HG03108 (cell line): ENCODE measurements around the gene C6orf15.

Experiments
- ATAC-seq: cut with Tn5 transposase; IDR thresholded peaks from one replicate; pipeline ENCODE4 v1.9.1; 2021; ENCODE audit warnings: moderate library complexity; ENCODE audit not compliant: unreplicated experiment

The C6orf15 gene

GRCh38 chr6:31110825-31111582 is 1.4 kb downstream of the C6orf15 start:
- no peak for ATAC-seq

GRCh38 chr6:31107052-31107451 is 5.3 kb downstream of the C6orf15 start:
- no peak for ATAC-seq

GRCh38 chr6:31103136-31103535 is 9.2 kb downstream of the C6orf15 start:
- no peak for ATAC-seq

GRCh38 chr6:31098449-31098938 is 13.9 kb downstream of the C6orf15 start:
- no peak for ATAC-seq

GRCh38 chr6:31096656-31097055 is 15.7 kb downstream of the C6orf15 start:
- no peak for ATAC-seq

- ATAC-seq, result no peak
Observed at GRCh38 chr6:31096215-31096614, 16.2 kb downstream of the C6orf15 start.

- no peak for ATAC-seq
Observed at GRCh38 chr6:31094389-31094881, 17.9 kb downstream of the C6orf15 start.

- no peak for ATAC-seq
Observed at GRCh38 chr6:31092769-31093505, 19.4 kb downstream of the C6orf15 start.

- ATAC-seq, result no peak
Observed at GRCh38 chr6:31092238-31092637, 20.1 kb downstream of the C6orf15 start.

- no peak for ATAC-seq
Observed at GRCh38 chr6:31091680-31092079, 20.7 kb downstream of the C6orf15 start.

- ATAC-seq, result no peak
Observed at GRCh38 chr6:31090973-31091364, 21.4 kb downstream of the C6orf15 start.

GRCh38 chr6:31090275-31090972 is 22.0 kb downstream of the C6orf15 start:
- no peak for ATAC-seq

GRCh38 chr6:31087494-31088089 is 24.8 kb downstream of the C6orf15 start:
- ATAC-seq, result no peak

- no peak for ATAC-seq
Observed at GRCh38 chr6:31086788-31087440, 25.5 kb downstream of the C6orf15 start.

GRCh38 chr6:31083742-31084354 is 28.5 kb downstream of the C6orf15 start:
- no peak for ATAC-seq

GRCh38 chr6:31081872-31082271 is 30.5 kb downstream of the C6orf15 start:
- ATAC-seq, result no peak

- ATAC-seq, result no peak
Observed at GRCh38 chr6:31079656-31080261, 32.6 kb downstream of the C6orf15 start.

GRCh38 chr6:31076611-31077010 is 35.8 kb downstream of the C6orf15 start:
- no peak for ATAC-seq

- no peak for ATAC-seq
Observed at GRCh38 chr6:31075528-31075927, 36.8 kb downstream of the C6orf15 start.

- no peak for ATAC-seq
Observed at GRCh38 chr6:31074401-31074800, 38.0 kb downstream of the C6orf15 start.
